Psoas muscle (tissue), 8 donors: ENCODE results near the gene SPEN. TPM values are rescaled to one million over a fixed set of nuclear protein-coding genes. Genes with fewer than 3 reads are reported as not detected.

Source experiments
- ATAC-seq, 4 donors: fragments of 200-7000 bp; cut with Tn5 transposase; one replicate each; pipeline ENCODE4 v1.9.1; 2020; ENCODE audit warnings: moderate library complexity in 3 of 4, mild to moderate bottlenecking in 2 of 4
- DNase-seq, 2 donors: peaks; one replicate each; pipeline ENCODE4 v3.0.0-alpha.2; 2020
- H3K27ac ChIP-seq: fragments of 200-600 bp; one replicate; pipeline ENCODE4 v1.8.0; 2022
- H3K27me3 ChIP-seq, 3 donors: fragments of 200-600 bp in 1 of 3; one replicate each; pipeline versions ENCODE4 v1.6.1 to v1.8.0; 2013 to 2022; ENCODE audit warnings: low read length in 2 of 3, mild to moderate bottlenecking in 2 of 3, moderate library complexity in 1 of 3; ENCODE audit not compliant: insufficient read depth in 3 of 3
- H3K36me3 ChIP-seq, 2 donors: fragments of 200-600 bp in 1 of 2; one replicate each; pipeline versions ENCODE4 v1.6.1 to v1.8.0; 2013 to 2022; ENCODE audit warnings: low read depth in 1 of 2, mild to moderate bottlenecking in 1 of 2, moderate library complexity in 1 of 2; ENCODE audit not compliant: insufficient read depth in 1 of 2
- H3K4me1 ChIP-seq: fragments of 200-600 bp; one replicate; pipeline ENCODE4 v1.8.0; 2022
- H3K4me3 ChIP-seq: fragments of 200-600 bp; one replicate; pipeline ENCODE4 v1.8.0; 2022; ENCODE audit warnings: mild to moderate bottlenecking
- H3K9me3 ChIP-seq: fragments of 200-600 bp; one replicate; pipeline ENCODE4 v1.8.0; 2022
- CTCF ChIP-seq: fragments of 200-600 bp; IDR thresholded peaks from one replicate; pipeline ENCODE4 v1.8.0; 2022; ENCODE audit warnings: antibody characterized with exemption
- WGBS, 3 donors: extraction: QIAGEN DNeasy Blood & Tissue Kit; methylation state at CpG; one replicate each; pipeline versions ENCODE4 v1.1.6 to v1.1.7; 2013; 5-methylcytosine and 5-hydroxymethylcytosine counted together
- intact Hi-C, 2 donors: fragments of 100-400 bp; cut with DNase I; formaldehyde crosslinking; loops; one replicate each; pipeline versions ENCODE4 v1.11.0 to v1.14.2; 2022
- polyA plus RNA-seq, 3 donors: library from polyadenylated mRNA; stranded (reverse); fragments of 200-250 nt; gene quantifications; one replicate each; pipeline ENCODE4 v1.2.3, GENCODE V29; 2013
- total RNA-seq, 4 donors: library from RNA; stranded (reverse); fragmentation: NEBNext Ultra II Directional in 2 of 4; extraction: Animal tissue kit (Norgen Biotek cat#: 25700) in 2 of 4; gene quantifications; one replicate each; pipeline versions ENCODE4 v1.2.1 to v1.2.4, GENCODE V29; 2021 to 2023
- donor health status: healthy with polysubstance abuse.
- donor health status: DM: no; HTN: no; CAD: no; lungs with moderate emphysema.
- donor health status: Bipolar disorder and iron deficiency.
- donor health status: healthy.
- donor health status: DM: yes; HTN: yes; CAD: no.
- donor health status: DM: no; HTN: no; CAD: no.
- donor health status: DM: no; HTN: no; CAD: no.
- donor health status: DM: yes; HTN: yes; CAD: no.

Gene SPEN
- total and polyA plus RNA-seq, 7 donors, result 10.2 to 46.5 (median 38.3) TPM

- no peak overlapping the region for H3K4me3 ChIP-seq
- H3K4me1 ChIP-seq, result peaks cover 31% of the 10 kb centered on the region
- ATAC-seq, result no peak
- 93 to 94% (median 93%) methylated on average over 38 to 39 of the region's 39 CpGs for WGBS, 3 donors
- peaks cover 7 to 78% of the 10 kb centered on the region in 2 donors for H3K36me3 ChIP-seq
- TF ChIP-seq CTCF, result no peak
- no peaks in the 10 kb centered on the region for H3K27me3 ChIP-seq
- H3K27ac ChIP-seq, result no peak overlapping the region
- intact Hi-C loops, result no loop called here
- DNase-seq, result no peak
- no peaks in the 10 kb centered on the region for H3K9me3 ChIP-seq
Observed at GRCh38 chr1:15945011-15945831, 97.7 kb downstream of the SPEN start.

- H3K27ac ChIP-seq, result no peak overlapping the region
- no peaks in the 10 kb centered on the region for H3K9me3 ChIP-seq
- H3K4me1 ChIP-seq, result peaks cover 37% of the 10 kb centered on the region
- H3K27me3 ChIP-seq, result no peaks in the 10 kb centered on the region
- ATAC-seq (no peak), DNase-seq (no peak)
- H3K4me3 ChIP-seq, result no peak overlapping the region
- WGBS, 3 donors, result 94 to 99% (median 95%) methylated on average over 15 to 17 of the region's 17 CpGs
- intact Hi-C loops, result no loop called here
- TF ChIP-seq CTCF, result no peak
- H3K36me3 ChIP-seq, result peaks cover 7 to 70% of the 10 kb centered on the region in 2 donors
Observed at GRCh38 chr1:15945832-15946448, 98.4 kb downstream of the SPEN start.

GRCh38 chr1:15946571-15947381 is 99.3 kb downstream of the SPEN start:
- H3K4me1 ChIP-seq, result peaks cover 37% of the 10 kb centered on the region
- peaks cover 7 to 62% of the 10 kb centered on the region in 2 donors for H3K36me3 ChIP-seq
- H3K9me3 ChIP-seq, result no peaks in the 10 kb centered on the region
- H3K27ac ChIP-seq, result no peak overlapping the region
- 65 to 81% (median 68%) methylated on average over 18 of the region's 18 CpGs for WGBS, 3 donors
- no peaks in the 10 kb centered on the region for H3K27me3 ChIP-seq
- no peak overlapping the region for H3K4me3 ChIP-seq
- no peak for TF ChIP-seq CTCF
- DNase-seq (no peak), ATAC-seq (no peak)
- intact Hi-C loops, result no loop called here

- Histone ChIP-seq H3K27ac (no peak overlapping the region), H3K36me3 (peaks cover 7 to 54% of the 10 kb centered on the region in 2 donors), H3K27me3 (no peaks in the 10 kb centered on the region), H3K4me1 (peaks cover 37% of the 10 kb centered on the region), H3K4me3 (no peak overlapping the region), H3K9me3 (no peaks in the 10 kb centered on the region)
- 90 to 92% (median 90%) methylated on average over 10 of the region's 10 CpGs for WGBS, 3 donors
- TF ChIP-seq CTCF, result no peak
- intact Hi-C loops, result no loop called here
- DNase-seq (no peak), ATAC-seq (no peak)
Observed at GRCh38 chr1:15947382-15948090, 100.0 kb downstream of the SPEN start.
